RPMI7951 (cell line): ENCODE data around the gene C4A. TPM values are rescaled to one million over a fixed set of nuclear protein-coding genes. Genes with fewer than 3 reads are reported as not detected.
"Not testable (repeated sequence)": the region's sequence is repeated elsewhere in the genome, so short reads cannot be mapped to it uniquely, and the experiment has no call there.

ENCODE experiments used
- DNase-seq: peaks from one replicate; pipeline ENCODE4 v3.0.0-alpha.2; 2012; ENCODE audit warnings: low read depth
- total RNA-seq: library from RNA; depleted of rRNA; stranded (reverse); fragments of >200 nt; shearing (Covaris generic); gene quantifications from 2 replicates; pipeline ENCODE4 v1.2.3, GENCODE V29; 2014

C4A gene
- total RNA-seq, 1 experiment from 2014 or later = 0.96 TPM

DNA sequence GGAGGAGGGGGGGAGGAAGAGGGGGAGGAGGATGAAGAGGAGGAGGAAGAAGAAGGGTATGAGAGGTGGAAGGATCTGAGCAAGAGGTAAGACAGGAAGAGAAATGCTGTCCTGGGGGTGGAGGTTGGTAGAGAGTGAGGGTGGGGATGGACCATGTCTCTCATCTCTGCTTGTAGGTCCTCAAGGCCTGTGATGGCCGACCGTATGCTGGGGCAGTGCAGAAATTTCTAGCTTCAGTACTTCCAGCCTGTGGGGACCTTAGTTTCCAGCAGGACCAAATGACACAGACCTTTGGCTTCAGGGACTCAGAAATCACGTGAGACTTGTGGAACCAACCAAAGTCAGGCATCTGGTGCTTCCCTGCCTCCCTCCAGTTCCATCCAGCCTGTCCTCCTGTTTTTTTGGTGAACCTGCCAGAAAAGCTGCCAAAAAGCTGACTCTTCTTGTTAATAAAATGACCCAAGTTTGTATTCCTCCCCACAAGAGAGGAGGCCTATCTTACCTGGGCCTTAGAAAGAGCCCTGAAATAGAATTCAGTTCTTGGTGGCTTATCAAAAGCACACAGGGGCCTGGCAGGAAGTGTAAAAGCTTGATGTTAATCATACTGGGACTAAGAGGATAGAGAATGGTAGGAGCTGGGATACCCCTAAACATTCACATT lies 2.5 kb upstream of the C4A start:
- no peak for DNase-seq

- not testable (repeated sequence) for DNase-seq
Observed at GRCh38 chr6:31980195-31980876, 1.5 kb upstream of the C4A start.

DNA sequence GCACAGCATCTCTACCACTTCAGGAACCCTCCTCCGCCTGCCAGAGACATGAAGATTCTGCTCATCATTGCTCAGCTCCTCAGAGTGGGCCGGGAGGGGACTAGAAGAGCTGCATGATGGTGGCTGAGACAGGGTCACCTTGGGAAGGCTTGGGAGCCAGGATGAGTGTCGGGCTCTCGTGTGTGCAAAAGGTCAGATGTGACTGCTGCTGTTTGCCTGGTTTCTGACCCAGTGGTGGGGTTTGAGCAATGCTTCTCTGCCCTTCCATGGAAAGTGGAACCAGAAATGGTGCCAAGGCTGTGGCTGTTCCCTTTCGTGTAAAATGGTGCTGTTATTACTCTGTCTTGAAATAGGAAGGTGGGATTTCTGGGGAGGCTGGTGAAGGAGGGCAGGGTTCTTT lies 859 bp upstream of the C4A start:
- DNase-seq = not testable (repeated sequence)

GRCh38 chr6:31989363-31989762 lies 7.5 kb downstream of the C4A start:
- DNase-seq = not testable (repeated sequence)

DNA sequence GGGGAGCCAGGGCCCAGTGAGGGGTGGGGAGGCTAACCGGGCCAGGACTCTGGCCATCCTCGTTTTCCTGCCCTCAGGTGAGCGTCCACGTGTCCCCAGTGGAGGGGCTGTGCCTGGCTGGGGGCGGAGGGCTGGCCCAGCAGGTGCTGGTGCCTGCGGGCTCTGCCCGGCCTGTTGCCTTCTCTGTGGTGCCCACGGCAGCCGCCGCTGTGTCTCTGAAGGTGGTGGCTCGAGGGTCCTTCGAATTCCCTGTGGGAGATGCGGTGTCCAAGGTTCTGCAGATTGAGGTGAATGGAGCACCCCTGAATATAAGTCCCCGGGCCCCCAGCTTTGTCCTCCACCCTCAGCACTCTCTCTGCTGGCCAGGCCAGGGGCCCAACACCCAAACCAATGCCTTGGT lies 12.6 kb downstream of the C4A start:
- DNase-seq = not testable (repeated sequence)

- DNase-seq = not testable (repeated sequence)
Observed at GRCh38 chr6:31996385-31996784, 14.5 kb downstream of the C4A start.

- DNase-seq = not testable (repeated sequence)
Observed at GRCh38 chr6:32002546-32003268, 20.9 kb downstream of the C4A start.

DNA sequence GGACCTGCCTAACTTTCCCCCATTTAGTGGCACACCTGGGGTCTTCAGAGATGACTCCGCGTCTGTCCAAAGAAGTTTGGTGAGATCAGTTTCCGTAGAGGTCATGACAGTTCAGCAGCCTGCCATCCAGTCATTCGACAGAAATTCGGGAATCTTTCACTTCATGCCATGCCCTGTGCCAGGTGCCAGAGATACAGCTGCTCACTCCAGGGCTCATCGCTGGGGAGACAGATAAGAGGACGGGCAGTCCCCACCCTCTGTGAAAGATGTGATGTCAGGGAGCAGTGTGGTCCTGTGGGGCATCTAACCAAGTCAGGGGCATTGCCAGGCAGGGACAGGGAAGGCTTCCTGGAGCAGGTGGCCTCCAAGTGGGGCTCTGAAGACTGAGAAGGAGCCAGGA lies 21.4 kb downstream of the C4A start:
- DNase-seq = not testable (repeated sequence)

GRCh38 chr6:32004393-32004792 lies 22.5 kb downstream of the C4A start:
- DNase-seq = not testable (repeated sequence)

GRCh38 chr6:32004864-32005537 lies 23.1 kb downstream of the C4A start:
- DNase-seq = not testable (repeated sequence)

DNA sequence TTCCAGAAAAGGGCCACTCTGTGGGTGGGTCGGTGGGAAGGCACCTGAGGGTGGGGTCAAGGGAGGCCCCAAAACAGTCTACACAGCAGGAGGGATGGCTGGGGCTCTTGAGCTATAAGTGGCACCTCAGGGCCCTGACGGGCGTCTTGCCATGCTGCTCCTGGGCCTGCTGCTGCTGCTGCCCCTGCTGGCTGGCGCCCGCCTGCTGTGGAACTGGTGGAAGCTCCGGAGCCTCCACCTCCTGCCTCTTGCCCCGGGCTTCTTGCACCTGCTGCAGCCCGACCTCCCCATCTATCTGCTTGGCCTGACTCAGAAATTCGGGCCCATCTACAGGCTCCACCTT lies 23.7 kb downstream of the C4A start:
- DNase-seq = not testable (repeated sequence)

DNA sequence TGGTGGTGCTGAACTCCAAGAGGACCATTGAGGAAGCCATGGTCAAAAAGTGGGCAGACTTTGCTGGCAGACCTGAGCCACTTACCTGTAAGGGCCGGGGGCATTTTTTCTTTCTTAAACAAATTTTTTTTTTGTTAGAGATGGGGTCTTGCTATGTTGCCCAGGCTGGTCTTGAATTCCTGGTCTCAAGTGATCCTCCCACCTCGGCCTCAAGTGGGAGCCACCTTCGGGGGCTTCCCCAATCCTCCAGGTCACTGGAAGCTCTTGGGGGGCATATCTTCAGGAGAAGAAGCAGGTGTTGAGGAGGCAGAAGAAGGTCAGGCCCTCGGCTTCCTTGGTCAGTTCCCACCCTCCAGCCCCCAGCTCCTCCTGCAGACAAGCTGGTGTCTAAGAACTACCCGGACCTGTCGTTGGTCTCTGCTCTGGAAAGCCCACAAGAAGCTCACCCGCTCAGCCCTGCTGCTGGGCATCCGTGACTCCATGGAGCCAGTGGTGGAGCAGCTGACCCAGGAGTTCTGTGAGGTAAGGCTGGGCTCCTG lies 24.2 kb downstream of the C4A start:
- DNase-seq = not testable (repeated sequence)

DNA sequence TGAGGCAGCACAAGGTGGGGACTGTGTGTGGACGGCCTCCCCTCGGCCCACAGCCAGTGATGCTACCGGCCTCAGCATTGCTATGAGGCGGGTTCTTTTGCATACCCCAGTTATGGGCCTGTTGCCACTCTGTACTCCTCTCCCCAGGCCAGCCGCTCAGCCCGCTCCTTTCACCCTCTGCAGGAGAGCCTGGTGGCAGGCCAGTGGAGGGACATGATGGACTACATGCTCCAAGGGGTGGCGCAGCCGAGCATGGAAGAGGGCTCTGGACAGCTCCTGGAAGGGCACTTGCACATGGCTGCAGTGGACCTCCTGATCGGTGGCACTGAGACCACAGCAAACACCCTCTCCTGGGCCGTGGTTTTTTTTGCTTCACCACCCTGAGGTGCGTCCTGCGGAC lies 25.2 kb downstream of the C4A start:
- not testable (repeated sequence) for DNase-seq

DNA sequence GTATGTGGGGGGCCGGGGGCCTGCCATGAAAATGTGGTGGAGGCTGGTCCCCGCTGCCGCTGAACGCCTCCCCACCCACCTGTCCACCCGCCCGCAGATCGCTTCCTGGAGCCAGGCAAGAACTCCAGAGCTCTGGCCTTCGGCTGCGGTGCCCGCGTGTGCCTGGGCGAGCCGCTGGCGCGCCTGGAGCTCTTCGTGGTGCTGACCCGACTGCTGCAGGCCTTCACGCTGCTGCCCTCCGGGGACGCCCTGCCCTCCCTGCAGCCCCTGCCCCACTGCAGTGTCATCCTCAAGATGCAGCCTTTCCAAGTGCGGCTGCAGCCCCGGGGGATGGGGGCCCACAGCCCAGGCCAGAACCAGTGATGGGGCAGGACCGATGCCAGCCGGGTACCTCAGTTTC lies 26.2 kb downstream of the C4A start:
- DNase-seq = not testable (repeated sequence)

GRCh38 chr6:32008616-32009015 lies 26.8 kb downstream of the C4A start:
- not testable (repeated sequence) for DNase-seq

DNA sequence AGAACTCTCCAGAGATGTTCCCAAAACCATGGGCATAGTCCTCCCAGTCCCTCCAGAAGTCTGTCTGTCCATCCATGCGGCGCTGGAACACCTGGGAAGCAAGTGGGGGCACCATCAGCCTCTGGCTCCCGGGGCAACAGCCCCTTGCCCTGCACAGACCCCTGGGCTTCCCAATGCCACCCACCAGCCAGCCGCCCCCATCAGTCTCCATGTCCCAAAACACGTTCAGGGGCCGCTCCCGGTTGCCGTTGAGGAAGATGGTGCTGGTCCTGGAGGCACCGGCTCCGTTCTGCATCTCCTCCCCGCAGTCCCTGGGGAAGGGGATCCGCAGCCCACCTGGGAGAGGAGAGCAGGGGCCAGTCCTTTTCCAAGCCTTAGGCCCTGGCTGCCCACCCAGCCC lies 27.7 kb downstream of the C4A start:
- not testable (repeated sequence) for DNase-seq

GRCh38 chr6:32010856-32011530 lies 29.1 kb downstream of the C4A start:
- not testable (repeated sequence) for DNase-seq

DNA sequence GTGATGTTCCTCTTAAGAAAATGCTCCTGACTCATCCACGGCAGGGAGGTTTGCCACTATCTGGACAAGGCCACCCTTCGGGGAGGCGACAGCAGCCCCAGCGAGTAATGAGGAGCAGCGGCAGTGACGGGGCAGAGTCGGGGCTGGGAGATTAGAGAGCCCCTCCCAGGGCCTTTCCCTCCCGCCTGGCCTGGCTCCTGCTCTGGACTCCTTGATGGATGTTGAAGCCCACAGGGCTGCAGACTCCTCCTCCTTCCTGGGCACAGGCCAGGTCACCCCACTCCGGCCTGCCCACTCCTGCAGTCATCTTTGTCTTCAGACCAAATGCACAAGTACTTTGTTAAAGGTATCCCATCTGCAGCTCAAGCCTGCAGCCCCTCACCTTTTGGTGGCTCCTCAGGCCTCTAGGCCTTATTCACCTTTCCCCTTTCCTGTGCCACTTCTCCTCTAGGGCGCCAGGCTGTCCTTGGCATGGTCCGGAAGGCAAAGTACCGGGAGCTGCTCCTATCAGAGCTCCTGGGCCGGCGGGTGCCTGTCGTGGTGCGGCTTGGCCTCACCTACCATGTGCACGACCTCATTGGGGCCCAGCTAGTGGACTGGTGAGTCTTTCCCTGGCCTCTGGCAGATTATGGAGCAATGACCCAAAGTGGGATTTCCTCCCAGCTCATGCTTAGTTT lies 31.2 kb downstream of the C4A start:
- not testable (repeated sequence) for DNase-seq

DNA sequence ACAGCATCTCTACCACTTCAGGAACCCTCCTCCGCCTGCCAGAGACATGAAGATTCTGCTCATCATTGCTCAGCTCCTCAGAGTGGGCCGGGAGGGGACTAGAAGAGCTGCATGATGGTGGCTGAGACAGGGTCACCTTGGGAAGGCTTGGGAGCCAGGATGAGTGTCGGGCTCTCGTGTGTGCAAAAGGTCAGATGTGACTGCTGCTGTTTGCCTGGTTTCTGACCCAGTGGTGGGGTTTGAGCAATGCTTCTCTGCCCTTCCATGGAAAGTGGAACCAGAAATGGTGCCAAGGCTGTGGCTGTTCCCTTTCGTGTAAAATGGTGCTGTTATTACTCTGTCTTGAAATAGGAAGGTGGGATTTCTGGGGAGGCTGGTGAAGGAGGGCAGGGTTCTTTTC lies 31.9 kb downstream of the C4A start:
- not testable (repeated sequence) for DNase-seq

DNA sequence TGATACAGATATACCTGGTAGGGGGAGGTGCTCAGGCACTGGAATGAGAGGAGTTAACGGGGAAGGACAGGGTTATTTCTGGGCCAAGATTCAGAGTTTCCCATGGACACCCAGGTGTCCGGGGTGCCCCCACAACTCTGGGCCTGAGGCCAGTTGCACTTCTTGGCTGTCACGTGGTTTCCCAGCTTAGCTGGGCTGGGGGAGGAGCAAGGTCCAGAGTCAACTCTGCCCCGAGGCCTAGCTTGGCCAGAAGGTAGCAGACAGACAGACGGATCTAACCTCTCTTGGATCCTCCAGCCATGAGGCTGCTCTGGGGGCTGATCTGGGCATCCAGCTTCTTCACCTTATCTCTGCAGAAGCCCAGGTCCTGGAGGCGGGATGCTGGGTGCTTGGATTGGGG lies 32.7 kb downstream of the C4A start, which contains the start of gene C4B:
Gene C4B (plus strand): TSS at position 249 of the 400 bp plus-strand sequence. CDS start 51 bp downstream, at position 300.
- DNase-seq = not testable (repeated sequence)

DNA sequence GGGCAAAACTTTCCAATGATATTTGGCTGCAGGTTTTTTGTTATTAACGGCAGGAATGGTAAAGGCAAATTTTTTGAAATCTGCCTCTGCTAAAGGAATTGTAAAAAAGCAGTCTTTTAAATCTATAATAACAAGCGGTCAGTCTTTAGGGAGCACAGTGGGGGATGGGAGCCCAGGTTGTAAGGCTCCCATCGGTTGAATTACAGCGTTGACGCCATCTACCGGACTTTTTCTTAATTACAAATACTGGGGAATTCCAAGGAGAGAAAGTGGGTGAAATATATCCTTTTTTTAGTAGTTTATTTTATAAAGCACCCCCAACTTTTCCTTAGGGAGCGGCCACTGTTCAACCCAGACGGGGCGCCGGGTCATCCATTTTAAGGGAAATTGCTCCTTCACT lies 40.2 kb downstream of the C4A start:
- not testable (repeated sequence) for DNase-seq
